Panc1 (cell line): ENCODE measurements around the gene OXT. TPM values are rescaled to one million over a fixed set of nuclear protein-coding genes. Genes with fewer than 3 reads are reported as not detected.
A peak's percentile ranks its signal among the peaks of the same experiment; 100 is the strongest.

ENCODE experiments used
- ATAC-seq: fragments of 200-7000 bp; cut with Tn5 transposase; 2 replicates; pipeline ENCODE4 v1.9.1; 2020; ENCODE audit warnings: mild to moderate bottlenecking, moderate library complexity
- BruUV-seq: library from RNA; stranded (reverse); fragments of 400-500 nt; replicated peaks from 2 replicates; lab custom pipeline; 2021; lab: Mats Ljungman, UMichigan
- CTCF ChIA-PET: fragments of 300-600 bp; sonication (Branson Sonifier 250); formaldehyde crosslinking; loops from one replicate; lab custom pipeline; 2022; ENCODE audit warnings: antibody characterized with exemption; lab: Charles Lee
- POLR2A ChIA-PET: fragments of 300-600 bp; sonication (Branson Sonifier 250); formaldehyde crosslinking; loops from one replicate; lab custom pipeline; 2022; ENCODE audit warnings: antibody characterized with exemption; lab: Charles Lee
- DNase-seq: peaks from one replicate; pipeline ENCODE4 v3.0.0-alpha.2; 2010; ENCODE audit warnings: low read depth, low spot score
- H3K27ac ChIP-seq: 2 replicates; pipeline ENCODE4 v1.5.1; 2011; ENCODE audit warnings: mild to moderate bottlenecking, low read length, inconsistent platforms
- H3K27me3 ChIP-seq: fragments of 200-500 bp; sonication (Bioruptor generic); 2 replicates; pipeline ENCODE4 v1.6.0; 2014; ENCODE audit warnings: low read length, inconsistent platforms; ENCODE audit not compliant: control insufficient read depth, insufficient read depth
- H3K36me3 ChIP-seq: fragments of 200-500 bp; sonication (Bioruptor generic); 2 replicates; pipeline ENCODE4 v1.5.1; 2014; ENCODE audit warnings: inconsistent platforms, mild to moderate bottlenecking, low read length, moderate library complexity; ENCODE audit not compliant: control insufficient read depth, insufficient read depth
- H3K4me1 ChIP-seq: 2 replicates; pipeline ENCODE4 v1.5.1; 2011; ENCODE audit warnings: inconsistent platforms, mild to moderate bottlenecking, low read length, moderate library complexity; ENCODE audit not compliant: control insufficient read depth, insufficient read depth
- H3K4me3 ChIP-seq, 2 experiments: 2 replicates each; pipeline ENCODE4 v1.5.1; 2011 to 2012; ENCODE audit warnings: low read depth in 2 of 2, low read length in 2 of 2, mild to moderate bottlenecking in 2 of 2, inconsistent platforms in 1 of 2, moderate library complexity in 1 of 2
- H3K9me3 ChIP-seq: fragments of 200-500 bp; sonication (Bioruptor generic); 2 replicates; pipeline ENCODE4 v1.5.1; 2014; ENCODE audit warnings: low read depth, mild to moderate bottlenecking, inconsistent platforms, low read length, moderate library complexity; ENCODE audit not compliant: control insufficient read depth, insufficient read depth
- POLR2AphosphoS5 ChIP-seq: IDR thresholded peaks from 2 replicates; pipeline ENCODE4 v1.6.1; 2012; ENCODE audit warnings: mild to moderate bottlenecking, low read depth, low read length, moderate library complexity
- SIN3A ChIP-seq: IDR thresholded peaks from 2 replicates; pipeline ENCODE4 v1.6.1; 2012; ENCODE audit warnings: low read depth, mild to moderate bottlenecking, low read length, moderate library complexity, borderline replicate concordance; ENCODE audit not compliant: insufficient read depth
- TCF7L2 ChIP-seq: IDR thresholded peaks from 2 replicates; pipeline ENCODE4 v1.6.1; 2011; ENCODE audit warnings: mild to moderate bottlenecking, low read depth, low read length, inconsistent platforms
- in situ Hi-C: cut with HindIII; loops from 2 replicates; pipeline ENCODE4 v1.10.0; 2016; ENCODE audit warnings: low sequenced_read_pairs, low pct_unique_long_range_greater_than_20kb
- intact Hi-C: fragments of 100-400 bp; cut with micrococcal nuclease; formaldehyde crosslinking; loops from one replicate; pipeline ENCODE4 v1.10.0; 2022; ENCODE audit not compliant: unreplicated experiment
- total RNA-seq: library from RNA; stranded (reverse); gene quantifications from one replicate; pipeline ENCODE4 v1.2.1, GENCODE V29; 2021; ENCODE audit not compliant: unreplicated experiment
- TF ChIP-seq, protein P1 (sequence below), 2 experiments: IDR thresholded peaks; 2 replicates each; pipeline ENCODE4 v1.6.1; 2011 to 2012; ENCODE audit warnings: low read depth in 2 of 2, control low read depth in 1 of 2, low read length in 1 of 2, mild to moderate bottlenecking in 1 of 2, moderate library complexity in 1 of 2; ENCODE audit not compliant: insufficient read depth in 1 of 2
- TF ChIP-seq, protein P2 (sequence below): fragments of 450-650 bp; IDR thresholded peaks from 2 replicates; pipeline ENCODE4 v1.5.1; 2017; ENCODE audit warnings: mild to moderate bottlenecking

Gene OXT
- total RNA-seq, 1 experiment from 2014 or later, result not detected

DNA sequence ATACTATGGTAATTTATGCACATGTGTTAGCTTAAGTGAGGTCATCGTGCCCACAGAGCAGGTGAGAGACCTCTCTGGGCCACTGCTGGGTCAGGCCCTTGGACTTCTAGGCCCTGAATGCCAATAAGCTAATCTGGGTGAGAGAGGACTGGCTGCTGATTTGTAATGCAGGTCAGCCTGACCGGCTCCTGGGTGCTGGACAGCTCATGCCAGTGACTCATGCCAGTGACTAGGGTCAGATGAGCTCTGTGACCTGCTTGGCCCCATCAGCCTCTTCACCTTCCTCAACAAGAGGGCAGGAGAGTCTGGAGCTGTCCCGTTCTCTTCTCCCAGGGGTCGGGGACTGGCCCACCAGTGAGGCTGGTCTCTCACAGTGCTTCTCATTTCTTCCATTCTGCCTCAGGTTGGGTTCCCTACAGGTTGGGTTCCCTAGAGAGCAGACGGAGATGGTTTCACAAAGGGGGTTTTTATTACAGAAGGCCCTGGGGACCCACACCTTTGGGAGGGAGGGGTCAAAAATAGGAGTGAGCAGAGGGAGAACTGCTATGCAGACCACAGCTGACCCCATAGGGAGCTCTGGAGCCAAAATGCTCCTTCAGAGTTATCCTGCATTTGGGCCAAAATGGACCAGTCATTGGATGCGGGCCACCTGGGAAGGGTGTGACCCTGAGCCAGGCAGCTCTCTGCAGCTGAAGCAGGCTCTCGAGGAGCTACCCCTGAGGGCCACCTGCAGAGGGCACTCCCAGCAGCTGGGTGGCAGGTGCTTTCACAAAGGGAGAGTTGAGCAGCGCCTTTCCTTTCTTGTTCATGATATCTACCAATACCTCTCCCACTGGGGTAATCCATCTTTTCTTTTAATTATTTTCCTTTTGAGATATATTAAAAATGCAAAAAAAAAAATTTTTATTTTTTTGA, 2.2 kb upstream of the OXT start:
- POLR2A ChIA-PET, result interaction anchor here (0.6 kb wide), 1 partner anchor 101 kb away, joined by 8 read pairs; no protein-coding TSS in a partner anchor
- H3K4me1 ChIP-seq, result 0 out of 2 replicates have a peak, but pooled peaks cover 3% of the 10 kb centered on the region
- no peak for TF ChIP-seq POLR2AphosphoS5
- TF ChIP-seq, protein P1, sequence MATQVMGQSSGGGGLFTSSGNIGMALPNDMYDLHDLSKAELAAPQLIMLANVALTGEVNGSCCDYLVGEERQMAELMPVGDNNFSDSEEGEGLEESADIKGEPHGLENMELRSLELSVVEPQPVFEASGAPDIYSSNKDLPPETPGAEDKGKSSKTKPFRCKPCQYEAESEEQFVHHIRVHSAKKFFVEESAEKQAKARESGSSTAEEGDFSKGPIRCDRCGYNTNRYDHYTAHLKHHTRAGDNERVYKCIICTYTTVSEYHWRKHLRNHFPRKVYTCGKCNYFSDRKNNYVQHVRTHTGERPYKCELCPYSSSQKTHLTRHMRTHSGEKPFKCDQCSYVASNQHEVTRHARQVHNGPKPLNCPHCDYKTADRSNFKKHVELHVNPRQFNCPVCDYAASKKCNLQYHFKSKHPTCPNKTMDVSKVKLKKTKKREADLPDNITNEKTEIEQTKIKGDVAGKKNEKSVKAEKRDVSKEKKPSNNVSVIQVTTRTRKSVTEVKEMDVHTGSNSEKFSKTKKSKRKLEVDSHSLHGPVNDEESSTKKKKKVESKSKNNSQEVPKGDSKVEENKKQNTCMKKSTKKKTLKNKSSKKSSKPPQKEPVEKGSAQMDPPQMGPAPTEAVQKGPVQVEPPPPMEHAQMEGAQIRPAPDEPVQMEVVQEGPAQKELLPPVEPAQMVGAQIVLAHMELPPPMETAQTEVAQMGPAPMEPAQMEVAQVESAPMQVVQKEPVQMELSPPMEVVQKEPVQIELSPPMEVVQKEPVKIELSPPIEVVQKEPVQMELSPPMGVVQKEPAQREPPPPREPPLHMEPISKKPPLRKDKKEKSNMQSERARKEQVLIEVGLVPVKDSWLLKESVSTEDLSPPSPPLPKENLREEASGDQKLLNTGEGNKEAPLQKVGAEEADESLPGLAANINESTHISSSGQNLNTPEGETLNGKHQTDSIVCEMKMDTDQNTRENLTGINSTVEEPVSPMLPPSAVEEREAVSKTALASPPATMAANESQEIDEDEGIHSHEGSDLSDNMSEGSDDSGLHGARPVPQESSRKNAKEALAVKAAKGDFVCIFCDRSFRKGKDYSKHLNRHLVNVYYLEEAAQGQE (IDR thresholded peaks at IDR 0.05; ENCODE audit: insufficient read depth in 1 of 2, low read depth in 2 of 2, low read length in 1 of 2), result peak; percentile 81 to 90
- TF ChIP-seq, protein P2, sequence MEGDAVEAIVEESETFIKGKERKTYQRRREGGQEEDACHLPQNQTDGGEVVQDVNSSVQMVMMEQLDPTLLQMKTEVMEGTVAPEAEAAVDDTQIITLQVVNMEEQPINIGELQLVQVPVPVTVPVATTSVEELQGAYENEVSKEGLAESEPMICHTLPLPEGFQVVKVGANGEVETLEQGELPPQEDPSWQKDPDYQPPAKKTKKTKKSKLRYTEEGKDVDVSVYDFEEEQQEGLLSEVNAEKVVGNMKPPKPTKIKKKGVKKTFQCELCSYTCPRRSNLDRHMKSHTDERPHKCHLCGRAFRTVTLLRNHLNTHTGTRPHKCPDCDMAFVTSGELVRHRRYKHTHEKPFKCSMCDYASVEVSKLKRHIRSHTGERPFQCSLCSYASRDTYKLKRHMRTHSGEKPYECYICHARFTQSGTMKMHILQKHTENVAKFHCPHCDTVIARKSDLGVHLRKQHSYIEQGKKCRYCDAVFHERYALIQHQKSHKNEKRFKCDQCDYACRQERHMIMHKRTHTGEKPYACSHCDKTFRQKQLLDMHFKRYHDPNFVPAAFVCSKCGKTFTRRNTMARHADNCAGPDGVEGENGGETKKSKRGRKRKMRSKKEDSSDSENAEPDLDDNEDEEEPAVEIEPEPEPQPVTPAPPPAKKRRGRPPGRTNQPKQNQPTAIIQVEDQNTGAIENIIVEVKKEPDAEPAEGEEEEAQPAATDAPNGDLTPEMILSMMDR, result no peak; the same call in 1 of the 2 replicates
- H3K27me3 ChIP-seq, result no peaks in the 10 kb centered on the region
- no peak overlapping the region for H3K4me3 ChIP-seq
- intact Hi-C loops (no loop called here), in situ Hi-C loops (no loop called here)
- no peaks in the 10 kb centered on the region for H3K9me3 ChIP-seq
- BruUV-seq, result no TSS peak
- ATAC-seq (peak; percentile 83), DNase-seq (no peak)
- no peak overlapping the region for H3K27ac ChIP-seq
- H3K36me3 ChIP-seq, result no peaks in the 10 kb centered on the region
- CTCF ChIA-PET, result no interaction called here

DNA sequence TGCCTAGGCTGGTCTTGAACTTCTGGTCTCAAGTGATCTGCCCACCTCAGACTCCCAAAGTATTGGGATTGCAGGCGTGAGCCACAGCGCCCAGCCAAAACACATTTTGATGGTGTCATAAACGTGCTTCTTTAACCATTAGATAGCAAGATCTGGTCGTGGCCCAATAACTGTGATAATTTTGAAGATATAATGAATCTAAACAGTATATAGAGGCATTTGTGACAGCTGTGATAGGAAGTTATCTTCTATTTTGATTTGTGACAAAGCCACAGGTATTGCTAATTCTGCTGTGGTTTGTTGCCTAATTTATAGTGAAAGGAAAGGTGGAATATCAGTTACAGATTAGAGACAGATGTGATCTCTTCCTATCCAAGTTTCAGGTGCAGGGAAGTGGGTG, 695 bp upstream of the OXT start:
- TF ChIP-seq, protein P2, result no peak
- TF ChIP-seq TCF7L2, result no peak
- no peak for TF ChIP-seq SIN3A
- no peak for TF ChIP-seq POLR2AphosphoS5
- TF ChIP-seq, protein P1 (IDR thresholded peaks at IDR 0.05; ENCODE audit: insufficient read depth in 1 of 2, low read depth in 2 of 2, low read length in 1 of 2), result no peak
- ChIA-PET CTCF (interaction anchor here (0.7 kb wide), 1 partner anchor 163 kb away, joined by 4 read pairs; no protein-coding TSS in a partner anchor), POLR2A (no interaction called here)
- intact Hi-C loops, result no loop called here
- H3K36me3 ChIP-seq, result no peaks in the 10 kb centered on the region
- in situ Hi-C loops, result no loop called here
- no peaks in the 10 kb centered on the region for H3K9me3 ChIP-seq
- 0 out of 2 replicates have a peak, but pooled peaks cover 3% of the 10 kb centered on the region for H3K4me1 ChIP-seq
- no TSS peak for BruUV-seq
- DNase-seq, result no peak
- no peaks in the 10 kb centered on the region for H3K27me3 ChIP-seq
- ATAC-seq, result no peak
- H3K27ac ChIP-seq, result no peak overlapping the region
- no peak overlapping the region for H3K4me3 ChIP-seq
